Left ventricle myocardium inferior (tissue), 1 donor: Measurements from ENCODE around the gene IGF1R. TPM values are rescaled to one million over a fixed set of nuclear protein-coding genes. Genes with fewer than 3 reads are reported as not detected.

Source experiments
- DNase-seq: peaks from one replicate; pipeline ENCODE4 v3.0.0-alpha.2; 2020
- H3K27ac ChIP-seq: fragments of 200-600 bp; replicated peaks from 2 replicates; pipeline ENCODE4 v1.8.0; 2021
- H3K27me3 ChIP-seq: fragments of 200-600 bp; 2 replicates; pipeline ENCODE4 v1.8.0; 2021; ENCODE audit warnings: low read depth
- H3K36me3 ChIP-seq: fragments of 200-600 bp; 2 replicates; pipeline ENCODE4 v1.8.0; 2021
- H3K4me1 ChIP-seq: fragments of 200-600 bp; 2 replicates; pipeline ENCODE4 v1.8.0; 2021
- H3K4me3 ChIP-seq: fragments of 200-600 bp; 2 replicates; pipeline ENCODE4 v1.8.0; 2021; ENCODE audit warnings: mild to moderate bottlenecking, moderate library complexity
- H3K9me3 ChIP-seq: fragments of 200-600 bp; replicated peaks from 2 replicates; pipeline ENCODE4 v1.8.0; 2021
- intact Hi-C: fragments of 100-400 bp; cut with micrococcal nuclease; formaldehyde crosslinking; loops from one replicate; pipeline ENCODE4 v1.11.0; 2022
- total RNA-seq: library from RNA; stranded (reverse); fragmentation: NEBNext Ultra II Directional; extraction: Animal tissue kit (Norgen Biotek cat#: 25700); gene quantifications from one replicate; pipeline ENCODE4 v1.2.1, GENCODE V29; 2021
- TF ChIP-seq, protein P1 (sequence below): fragments of 200-600 bp; IDR thresholded peaks from 2 replicates; pipeline ENCODE4 v1.8.0; 2021; ENCODE audit warnings: antibody characterized with exemption, mild to moderate bottlenecking, borderline replicate concordance
- donor health status: DM: no; HTN: yes; CAD: no; lungs with severe emphysema.

The IGF1R gene
- total RNA-seq, 1 donor from 2014 or later, result 37.2 TPM

DNA sequence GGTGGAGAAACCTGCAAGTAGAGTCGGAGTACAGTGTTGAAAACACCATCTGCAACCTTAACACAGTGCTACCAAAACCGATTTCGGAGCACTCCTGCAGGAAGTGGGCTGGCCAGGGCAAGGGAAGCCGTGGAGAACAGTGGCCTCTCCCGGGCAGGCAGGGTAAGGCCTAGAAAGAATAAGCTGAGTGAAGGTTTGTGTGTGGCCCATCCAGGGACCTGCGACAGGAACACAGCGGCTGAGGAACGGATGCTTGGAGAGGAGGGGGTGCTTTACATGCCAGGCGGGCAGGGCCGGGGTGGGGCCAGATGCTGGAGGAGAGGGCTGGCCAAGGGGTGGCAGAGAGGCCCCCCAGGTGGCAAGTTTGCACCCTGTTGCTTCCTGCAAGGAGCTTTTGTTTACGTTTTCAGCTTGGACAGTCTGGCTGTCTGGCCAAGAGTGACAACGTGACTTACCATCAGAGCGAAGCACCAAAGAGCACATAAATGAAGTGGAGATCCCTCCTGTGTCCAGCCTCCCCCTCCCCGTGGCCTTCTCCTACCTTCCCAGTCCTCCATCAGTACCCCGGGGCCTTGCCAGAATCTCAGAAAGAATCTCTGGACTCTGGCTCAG is 202.7 kb downstream of the IGF1R start:
- TF ChIP-seq, protein P1, sequence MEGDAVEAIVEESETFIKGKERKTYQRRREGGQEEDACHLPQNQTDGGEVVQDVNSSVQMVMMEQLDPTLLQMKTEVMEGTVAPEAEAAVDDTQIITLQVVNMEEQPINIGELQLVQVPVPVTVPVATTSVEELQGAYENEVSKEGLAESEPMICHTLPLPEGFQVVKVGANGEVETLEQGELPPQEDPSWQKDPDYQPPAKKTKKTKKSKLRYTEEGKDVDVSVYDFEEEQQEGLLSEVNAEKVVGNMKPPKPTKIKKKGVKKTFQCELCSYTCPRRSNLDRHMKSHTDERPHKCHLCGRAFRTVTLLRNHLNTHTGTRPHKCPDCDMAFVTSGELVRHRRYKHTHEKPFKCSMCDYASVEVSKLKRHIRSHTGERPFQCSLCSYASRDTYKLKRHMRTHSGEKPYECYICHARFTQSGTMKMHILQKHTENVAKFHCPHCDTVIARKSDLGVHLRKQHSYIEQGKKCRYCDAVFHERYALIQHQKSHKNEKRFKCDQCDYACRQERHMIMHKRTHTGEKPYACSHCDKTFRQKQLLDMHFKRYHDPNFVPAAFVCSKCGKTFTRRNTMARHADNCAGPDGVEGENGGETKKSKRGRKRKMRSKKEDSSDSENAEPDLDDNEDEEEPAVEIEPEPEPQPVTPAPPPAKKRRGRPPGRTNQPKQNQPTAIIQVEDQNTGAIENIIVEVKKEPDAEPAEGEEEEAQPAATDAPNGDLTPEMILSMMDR, result peak; percentile 82
- Histone ChIP-seq H3K27me3 (no peaks in the 10 kb centered on the region), H3K4me3 (peak overlapping the region; percentile 73), H3K36me3 (no peaks in the 10 kb centered on the region), H3K9me3 (no peaks in the 10 kb centered on the region), H3K27ac (peak overlapping the region; percentile 90), H3K4me1 (peaks cover 82% of the 10 kb centered on the region)
- peak; percentile 74 for DNase-seq
- intact Hi-C loops, result no loop called here

DNA sequence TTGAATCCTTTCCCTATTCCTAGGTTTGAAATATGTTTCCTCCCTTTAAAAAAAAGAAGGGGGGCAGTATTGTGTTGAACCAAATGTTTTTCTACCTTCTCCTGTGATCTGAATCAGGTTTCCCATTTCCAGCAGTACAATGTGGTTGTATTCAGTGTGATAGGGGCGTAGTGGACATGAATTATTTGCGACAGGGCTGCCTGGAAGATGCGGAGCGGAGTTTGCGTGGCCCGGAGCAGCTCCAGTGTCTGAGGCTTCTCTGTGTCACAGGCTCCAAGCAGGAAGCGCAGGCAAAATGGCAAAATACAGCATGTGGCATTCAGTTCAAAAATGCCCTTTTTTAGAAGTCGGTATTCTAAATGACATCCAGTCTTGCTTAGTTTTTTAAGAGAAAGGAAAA is 204.8 kb downstream of the IGF1R start:
- Histone ChIP-seq H3K9me3 (no peaks in the 10 kb centered on the region), H3K27me3 (no peaks in the 10 kb centered on the region), H3K27ac (peak overlapping the region; percentile 90), H3K4me3 (peak overlapping the region; percentile 73), H3K4me1 (peaks cover 83% of the 10 kb centered on the region), H3K36me3 (no peaks in the 10 kb centered on the region)
- TF ChIP-seq, protein P1, result no peak
- peak; percentile 91 for DNase-seq
- intact Hi-C loops, result no loop called here

DNA sequence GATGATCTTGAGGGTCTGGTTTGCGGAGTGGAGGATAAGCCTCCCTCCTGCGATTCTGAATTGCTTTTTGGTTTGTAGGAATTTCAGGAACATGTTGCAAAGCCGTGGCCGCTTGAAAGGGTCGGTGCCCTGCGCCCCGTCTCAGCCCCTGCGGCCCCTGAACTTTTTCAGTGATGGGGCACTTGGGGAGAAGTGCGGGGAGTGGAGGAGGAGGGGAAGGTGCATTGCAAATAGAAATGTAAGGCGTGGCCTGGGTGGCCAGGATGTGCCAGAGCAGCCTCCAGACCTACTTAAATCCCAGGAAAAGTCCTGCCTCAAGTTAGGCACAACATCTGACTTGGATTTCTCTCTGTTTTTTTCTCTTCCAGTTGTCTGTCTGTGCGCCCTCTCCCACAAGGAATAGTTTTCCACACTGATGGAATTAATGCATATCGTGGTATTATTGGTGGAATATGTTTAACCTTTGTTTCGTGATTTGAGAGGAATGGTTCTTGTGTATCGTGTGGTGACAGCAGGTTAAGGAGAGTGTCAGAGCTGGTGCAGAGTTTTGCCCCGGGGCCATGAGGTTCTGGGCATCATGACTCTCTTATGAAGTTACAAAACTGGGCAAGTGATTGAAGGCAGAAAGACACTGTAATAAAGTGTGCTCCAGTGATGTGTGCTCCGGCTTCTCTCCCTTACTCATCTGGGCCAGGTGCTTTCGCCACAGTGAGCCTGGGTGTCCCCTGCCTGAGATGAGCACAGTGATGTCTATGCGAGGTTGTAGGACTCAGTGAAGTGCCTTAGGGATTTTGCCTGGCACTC is 205.5 kb downstream of the IGF1R start:
- DNase-seq, result no peak
- no peaks in the 10 kb centered on the region for H3K27me3 ChIP-seq
- intact Hi-C loops, result no loop called here
- no peaks in the 10 kb centered on the region for H3K36me3 ChIP-seq
- no peaks in the 10 kb centered on the region for H3K9me3 ChIP-seq
- H3K27ac ChIP-seq, result peak overlapping the region; percentile 90
- peaks cover 88% of the 10 kb centered on the region for H3K4me1 ChIP-seq
- TF ChIP-seq, protein P1, result no peak
- H3K4me3 ChIP-seq, result peak overlapping the region; percentile 73

DNA sequence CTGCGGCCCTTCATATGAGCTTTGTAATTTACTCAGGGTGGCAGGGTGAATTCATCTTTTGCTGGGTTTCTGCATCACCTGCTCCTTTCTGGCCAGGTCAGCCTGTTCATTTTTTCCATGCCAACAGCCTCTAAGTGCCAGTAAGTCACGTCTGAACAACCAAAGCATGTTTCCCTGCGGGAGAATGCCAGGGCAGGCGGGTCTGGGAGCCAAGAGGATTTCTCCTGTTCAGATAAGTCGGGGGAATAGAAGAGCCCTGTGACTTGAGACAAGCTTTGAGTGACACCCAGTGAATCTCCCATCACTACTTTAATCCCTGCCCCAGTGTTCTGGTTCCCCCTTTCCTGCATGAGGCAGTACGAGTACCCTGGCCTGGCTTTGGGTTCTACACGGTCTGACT is 206.2 kb downstream of the IGF1R start:
- TF ChIP-seq, protein P1, result no peak
- Histone ChIP-seq H3K9me3 (no peaks in the 10 kb centered on the region), H3K4me1 (peaks cover 87% of the 10 kb centered on the region), H3K4me3 (no peak overlapping the region), H3K36me3 (no peaks in the 10 kb centered on the region), H3K27me3 (no peaks in the 10 kb centered on the region), H3K27ac (peak overlapping the region; percentile 90)
- DNase-seq, result no peak
- intact Hi-C loops, result no loop called here

DNA sequence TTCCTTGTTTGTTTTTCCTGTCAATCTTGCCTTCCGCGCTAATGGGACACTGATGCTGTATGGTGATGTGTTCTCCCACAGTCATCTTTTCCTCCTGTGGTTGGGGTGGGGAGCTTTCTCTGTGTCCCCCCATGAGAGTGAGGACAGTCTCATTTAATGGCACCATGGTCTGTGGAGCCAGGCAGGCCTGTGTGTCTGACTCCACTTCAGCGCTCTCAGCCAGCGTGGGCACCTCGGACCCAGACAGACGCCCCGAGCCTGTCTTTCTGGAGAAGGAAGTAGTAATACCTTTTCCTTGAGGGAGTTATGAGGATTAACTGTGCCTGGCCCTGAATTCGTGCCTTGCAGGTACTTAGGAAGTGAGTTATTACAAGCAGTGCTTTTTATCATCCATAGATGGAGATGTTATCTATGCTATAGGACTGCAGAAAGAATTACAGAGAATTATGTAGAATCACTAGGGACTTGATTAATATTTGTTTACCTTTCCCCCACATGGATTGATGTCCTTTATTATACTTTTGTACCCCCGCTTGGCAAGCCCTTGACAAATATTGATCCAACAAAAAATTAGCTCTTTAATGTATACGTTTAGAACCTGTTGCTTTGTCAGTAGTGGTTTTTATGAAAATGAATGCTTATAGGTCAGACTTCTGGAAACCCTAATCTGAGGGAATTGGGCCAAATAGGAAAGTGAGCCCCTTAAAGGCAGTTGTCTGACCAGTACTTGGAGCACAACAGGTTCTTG is 206.9 kb downstream of the IGF1R start:
- Histone ChIP-seq H3K36me3 (no peaks in the 10 kb centered on the region), H3K4me3 (no peak overlapping the region), H3K27ac (no peak overlapping the region), H3K4me1 (peaks cover 86% of the 10 kb centered on the region), H3K9me3 (no peaks in the 10 kb centered on the region), H3K27me3 (no peaks in the 10 kb centered on the region)
- intact Hi-C loops, result no loop called here
- TF ChIP-seq, protein P1, result no peak
- DNase-seq, result no peak
